ENCODE measurements around the gene CRAMP1. TPM values are rescaled to one million over a fixed set of nuclear protein-coding genes. Genes with fewer than 3 reads are reported as not detected.

Gene CRAMP1
- total RNA-seq, 1 experiment from 2014 or later, result 4.7 TPM

DNA sequence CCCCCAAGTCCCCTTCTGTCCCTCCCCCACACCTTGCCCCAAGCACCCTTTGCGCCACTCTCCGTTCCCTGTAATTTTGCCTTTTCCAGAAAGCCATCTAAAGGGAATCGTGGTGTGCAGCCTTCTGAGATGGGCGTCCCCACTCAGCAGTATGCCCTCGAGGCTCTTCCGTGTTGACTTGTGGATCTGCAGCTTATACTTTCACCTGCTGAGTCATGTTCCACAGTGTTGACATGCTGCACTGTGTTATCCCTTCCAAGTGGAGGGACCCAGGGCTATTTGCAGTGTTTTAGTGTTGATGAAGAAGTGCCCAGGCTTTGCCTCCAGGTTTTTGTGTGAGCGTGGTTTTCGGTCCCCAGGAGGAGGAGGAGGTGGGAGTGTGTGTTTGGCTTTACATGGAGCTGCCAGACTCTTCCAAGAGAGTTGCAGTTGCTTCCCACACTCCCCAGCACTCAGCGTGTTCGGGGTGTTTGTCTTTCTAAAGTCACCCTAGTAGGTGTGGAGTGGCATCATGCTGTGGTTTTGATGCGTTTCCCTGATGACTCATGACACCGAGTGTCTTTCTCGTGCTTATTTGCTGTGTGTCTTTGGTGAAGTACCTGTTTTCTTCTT, 33.9 kb downstream of the CRAMP1 start:
- no peak for DNase-seq (ENCODE audit: low read depth, low spot score)
- in situ Hi-C loops (cut with HindIII; ENCODE audit: low pct_unique_long_range_greater_than_20kb, low sequenced_read_pairs), result no loop called here

DNA sequence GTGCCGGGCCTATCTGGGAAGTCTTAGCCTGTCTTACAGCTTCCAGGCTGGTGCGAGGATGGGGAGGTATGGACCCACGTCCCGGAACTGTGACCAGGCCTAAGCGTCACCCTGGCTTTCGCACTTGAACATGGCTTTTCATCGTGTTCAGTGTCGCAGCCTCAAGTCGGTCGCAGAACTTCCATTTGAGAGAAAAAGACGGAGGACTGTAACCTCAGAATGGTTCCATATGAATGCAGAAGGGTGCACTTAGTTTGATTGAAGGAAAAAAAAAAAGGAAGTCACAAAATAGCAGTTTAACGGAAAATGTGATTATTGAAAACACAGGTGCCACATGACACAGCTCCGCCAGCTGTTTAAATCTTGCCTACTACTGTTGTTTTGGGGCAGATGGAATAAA, 35.7 kb downstream of the CRAMP1 start:
- in situ Hi-C loops (cut with HindIII; ENCODE audit: low pct_unique_long_range_greater_than_20kb, low sequenced_read_pairs), result no loop called here
- no peak for DNase-seq (ENCODE audit: low read depth, low spot score)

DNA sequence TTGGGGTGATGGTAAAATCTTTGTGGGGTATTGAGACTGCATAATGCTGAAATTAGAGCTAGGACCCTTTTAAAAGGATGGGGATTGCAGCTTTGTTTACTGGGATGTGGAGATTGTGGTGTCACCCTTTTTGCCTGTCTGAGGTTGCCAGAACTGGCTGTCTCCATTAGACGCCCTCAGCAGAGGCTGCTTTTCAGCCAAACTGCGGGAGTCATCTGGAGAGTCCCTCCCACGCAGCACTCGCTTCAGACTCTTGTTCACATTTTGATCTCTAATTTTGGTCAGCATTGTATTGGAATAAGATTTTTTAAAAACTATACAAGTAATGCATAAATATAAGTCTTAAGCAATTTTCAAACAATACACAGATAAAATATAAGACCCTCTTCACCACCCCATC, 38.0 kb downstream of the CRAMP1 start:
- no peak for DNase-seq (ENCODE audit: low read depth, low spot score)
- in situ Hi-C loops (cut with HindIII; ENCODE audit: low pct_unique_long_range_greater_than_20kb, low sequenced_read_pairs), result no loop called here

DNA sequence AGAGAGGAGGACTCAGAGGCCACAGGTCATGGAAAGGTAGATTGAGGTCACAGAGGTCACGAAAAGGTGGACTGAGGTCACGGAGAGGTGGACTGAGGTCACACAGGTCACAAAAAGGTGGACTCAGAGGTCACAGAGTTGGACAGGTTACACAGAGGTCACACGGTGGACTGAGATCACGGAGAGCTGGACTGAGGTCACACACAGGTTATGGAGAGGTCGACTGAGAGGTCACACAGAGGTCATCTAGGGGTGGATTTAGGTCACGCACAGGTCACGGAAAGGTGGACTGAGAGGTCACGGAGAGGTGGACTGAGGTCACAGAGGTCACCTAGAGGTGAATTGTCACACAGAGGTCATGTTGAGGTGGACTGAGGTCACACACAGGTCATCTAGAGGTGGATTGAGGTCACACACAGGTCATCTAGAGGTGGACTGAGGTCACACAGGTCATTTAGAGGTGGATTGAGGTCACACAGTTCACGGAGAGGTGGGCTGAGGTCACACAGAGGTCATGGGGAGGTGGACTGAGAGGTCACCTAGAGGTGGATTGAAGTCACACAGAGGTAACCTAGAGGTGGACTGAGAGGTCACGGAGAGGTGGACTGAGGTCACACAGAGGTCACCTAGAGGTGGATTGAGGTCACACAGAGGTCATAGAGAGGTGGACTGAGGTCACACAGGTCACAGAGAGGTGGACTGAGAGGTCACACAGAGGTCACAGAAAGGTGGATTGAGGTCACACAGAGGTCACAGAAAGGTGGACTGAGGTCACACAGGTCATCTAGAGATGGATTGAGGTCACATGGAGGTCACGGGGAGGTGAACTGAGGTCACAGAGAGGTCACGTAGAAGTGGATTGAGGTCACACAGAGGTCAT, 39.2 kb downstream of the CRAMP1 start:
- DNase-seq (ENCODE audit: low read depth, low spot score), result no peak
- in situ Hi-C loops (cut with HindIII; ENCODE audit: low pct_unique_long_range_greater_than_20kb, low sequenced_read_pairs), result no loop called here

DNA sequence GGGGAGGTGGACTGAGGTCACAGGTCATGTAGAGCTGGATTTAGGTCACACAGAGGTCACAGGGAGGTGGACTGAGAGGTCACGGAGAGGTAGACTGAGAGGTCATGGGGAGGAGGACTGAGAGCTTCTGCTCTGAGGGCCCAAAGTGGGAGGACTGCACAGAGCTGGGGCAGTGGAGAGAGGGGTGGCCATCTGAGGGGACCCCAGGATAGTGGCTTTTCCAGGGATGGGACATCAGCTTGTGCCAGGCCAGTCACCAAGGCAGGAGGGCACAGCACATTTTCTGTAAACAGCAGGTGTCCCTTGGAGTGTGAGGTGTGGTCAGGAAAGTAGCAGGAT, 39.8 kb downstream of the CRAMP1 start:
- in situ Hi-C loops (cut with HindIII; ENCODE audit: low pct_unique_long_range_greater_than_20kb, low sequenced_read_pairs), result no loop called here
- DNase-seq (ENCODE audit: low read depth, low spot score), result no peak

DNA sequence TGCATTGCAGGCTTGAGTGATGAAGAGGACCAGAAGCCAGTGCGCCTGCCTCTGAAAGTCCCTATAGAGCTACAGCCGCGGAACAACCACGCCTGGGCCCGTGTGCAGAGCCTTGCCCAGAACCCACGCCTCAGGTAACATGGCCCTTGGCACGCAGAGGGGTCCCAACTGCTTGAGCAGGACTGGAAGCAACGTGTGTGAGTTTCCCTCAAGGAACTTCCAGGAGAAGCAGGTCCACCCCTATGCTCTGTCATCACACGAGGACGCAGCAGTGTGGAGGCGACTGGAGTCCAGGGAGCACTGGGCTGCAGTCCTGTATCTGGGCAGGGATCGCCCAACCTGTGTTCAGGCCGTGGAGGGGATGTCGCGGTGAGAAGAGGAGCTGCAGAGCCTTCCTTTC, 40.9 kb downstream of the CRAMP1 start:
- in situ Hi-C loops (cut with HindIII; ENCODE audit: low pct_unique_long_range_greater_than_20kb, low sequenced_read_pairs), result no loop called here
- no peak for DNase-seq (ENCODE audit: low read depth, low spot score)

DNA sequence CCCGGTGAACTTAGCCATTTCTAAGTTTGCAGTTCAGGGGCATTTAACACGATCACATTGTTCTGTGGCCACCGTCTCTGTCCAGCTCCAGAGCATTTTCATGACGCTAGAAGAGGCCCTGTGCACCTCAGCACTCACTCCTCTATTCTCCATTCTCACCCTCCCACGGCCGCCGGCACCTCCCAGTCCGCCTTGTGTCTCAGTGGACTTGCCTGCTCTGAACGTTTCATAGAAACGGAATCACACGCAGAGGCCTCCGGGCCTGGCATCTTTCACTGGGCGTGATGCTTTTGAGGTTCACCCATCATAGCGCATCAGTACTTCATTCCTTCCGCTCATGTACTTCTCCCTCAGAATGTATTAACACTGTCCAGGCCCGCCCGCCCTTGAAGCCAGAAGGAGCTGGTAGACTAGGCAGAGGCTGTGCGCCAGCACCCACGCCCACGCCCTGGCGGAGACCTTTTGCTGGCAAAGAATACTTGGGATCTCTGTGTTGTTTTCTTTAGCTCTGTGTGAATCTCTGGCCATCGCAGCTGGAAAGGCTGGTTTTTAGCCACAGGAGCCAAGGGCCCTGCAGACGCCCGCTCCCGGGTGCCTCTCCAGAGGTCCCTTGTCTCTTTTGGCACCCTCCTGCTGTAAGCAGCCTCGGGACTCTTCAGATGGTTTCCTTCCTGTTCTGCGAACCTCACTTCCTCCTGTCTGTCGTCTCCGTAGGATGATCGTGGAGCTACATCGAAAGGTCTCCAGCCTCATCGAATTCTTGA, 42.5 kb downstream of the CRAMP1 start:
- no peak for DNase-seq (ENCODE audit: low read depth, low spot score)
- in situ Hi-C loops (cut with HindIII; ENCODE audit: low pct_unique_long_range_greater_than_20kb, low sequenced_read_pairs), result no loop called here

DNA sequence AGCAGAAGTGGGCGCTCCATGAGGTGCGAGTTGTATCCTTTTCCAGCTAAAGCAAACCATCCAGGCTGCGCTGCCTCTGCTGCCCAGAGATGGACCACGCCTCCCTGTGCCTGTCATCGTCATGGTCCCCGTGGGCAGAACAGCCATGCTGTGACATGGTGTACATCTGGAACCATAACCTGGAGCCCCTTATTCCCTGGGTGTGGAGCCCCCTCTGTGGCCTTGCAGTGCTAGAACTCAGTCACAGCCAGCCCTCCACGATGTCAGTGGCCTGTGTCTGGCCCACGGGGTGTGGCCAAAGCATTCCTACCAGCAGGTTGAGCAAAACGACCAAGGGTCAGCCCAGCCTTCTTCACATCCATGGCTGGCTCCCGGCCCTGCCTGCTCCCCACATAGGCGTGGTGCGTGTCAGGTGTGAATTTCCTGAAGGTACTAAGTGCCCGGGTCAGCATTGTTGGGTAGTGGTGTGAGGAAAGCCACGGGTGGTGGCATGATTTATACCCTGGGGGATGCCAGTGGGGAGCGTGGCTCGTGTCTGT, 43.2 kb downstream of the CRAMP1 start:
- in situ Hi-C loops (cut with HindIII; ENCODE audit: low pct_unique_long_range_greater_than_20kb, low sequenced_read_pairs), result no loop called here
- no peak for DNase-seq (ENCODE audit: low read depth, low spot score)

DNA sequence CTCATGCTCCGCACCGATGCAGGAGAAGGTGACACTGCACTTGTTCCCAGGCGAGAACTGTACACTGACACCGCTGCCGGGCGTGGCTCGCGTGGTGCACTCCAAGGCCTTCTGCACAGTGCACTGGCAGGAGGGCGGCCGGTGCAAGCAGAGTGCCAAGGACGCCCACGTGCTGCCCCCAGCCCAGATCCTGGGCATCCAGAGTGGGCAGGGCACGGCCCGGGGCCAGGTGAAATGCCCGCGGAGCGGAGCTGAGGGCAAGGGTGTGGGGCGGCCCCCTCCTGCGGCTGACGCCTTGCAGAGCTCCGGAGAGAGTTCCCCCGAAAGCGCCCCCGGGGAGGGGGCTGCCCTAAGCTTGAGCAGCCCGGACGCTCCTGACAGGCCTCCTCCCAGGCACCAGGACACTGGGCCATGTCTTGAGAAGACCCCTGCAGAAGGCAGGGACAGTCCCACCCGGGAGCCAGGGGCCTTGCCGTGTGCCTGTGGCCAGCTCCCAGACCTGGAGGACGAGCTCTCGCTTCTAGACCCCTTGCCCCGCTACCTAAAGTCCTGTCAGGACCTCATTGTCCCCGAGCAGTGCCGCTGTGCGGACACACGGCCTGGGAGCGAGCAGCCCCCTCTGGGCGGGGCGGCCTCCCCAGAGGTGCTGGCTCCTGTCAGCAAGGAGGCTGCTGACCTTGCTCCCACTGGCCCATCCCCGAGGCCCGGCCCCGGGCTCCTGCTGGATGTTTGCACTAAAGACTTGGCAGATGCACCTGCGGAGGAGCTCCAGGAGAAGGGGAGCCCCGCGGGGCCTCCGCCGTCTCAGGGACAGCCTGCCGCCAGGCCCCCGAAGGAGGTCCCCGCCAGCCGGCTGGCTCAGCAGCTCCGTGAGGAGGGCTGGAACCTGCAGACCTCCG, 44.0 kb downstream of the CRAMP1 start:
- in situ Hi-C loops (cut with HindIII; ENCODE audit: low pct_unique_long_range_greater_than_20kb, low sequenced_read_pairs), result no loop called here
- no peak for DNase-seq (ENCODE audit: low read depth, low spot score)

DNA sequence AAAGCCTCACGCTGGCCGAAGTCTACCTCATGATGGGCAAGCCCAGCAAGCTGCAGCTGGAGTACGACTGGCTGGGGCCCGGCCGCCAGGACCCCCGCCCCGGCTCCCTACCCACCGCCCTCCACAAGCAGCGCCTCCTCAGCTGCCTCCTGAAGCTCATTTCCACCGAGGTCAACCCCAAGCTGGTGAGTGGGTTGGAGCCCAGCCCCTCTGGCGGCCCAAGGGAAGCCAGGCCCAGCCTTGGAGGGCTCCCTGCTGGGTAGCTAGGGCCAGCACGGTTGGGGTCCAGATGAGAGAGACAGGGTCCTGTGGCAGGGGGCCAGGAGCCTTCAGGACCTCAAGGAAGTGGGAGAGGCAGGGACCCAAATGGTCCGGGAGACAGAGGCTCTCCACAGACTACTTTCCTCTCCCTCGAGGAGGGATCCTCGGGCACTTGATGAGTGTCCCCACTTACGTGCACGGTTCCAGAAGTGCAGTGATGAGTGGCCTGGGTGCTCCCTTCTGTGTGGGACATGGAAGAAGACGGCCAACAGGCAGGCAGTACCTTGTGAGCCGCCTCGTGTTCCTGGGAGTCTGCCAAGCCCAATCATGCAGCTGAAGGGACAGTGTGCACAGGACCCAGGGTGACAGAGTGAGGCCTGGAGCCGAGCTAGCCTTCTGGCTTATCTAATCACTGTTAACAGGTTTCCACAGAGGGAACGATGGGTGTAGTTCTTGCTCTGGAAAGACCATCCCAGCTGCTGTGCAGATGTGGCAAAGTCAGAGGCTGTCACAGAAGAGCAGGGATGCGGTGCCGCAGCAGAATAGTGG, 44.9 kb downstream of the CRAMP1 start:
- in situ Hi-C loops (cut with HindIII; ENCODE audit: low pct_unique_long_range_greater_than_20kb, low sequenced_read_pairs), result no loop called here
- no peak for DNase-seq (ENCODE audit: low read depth, low spot score)

DNA sequence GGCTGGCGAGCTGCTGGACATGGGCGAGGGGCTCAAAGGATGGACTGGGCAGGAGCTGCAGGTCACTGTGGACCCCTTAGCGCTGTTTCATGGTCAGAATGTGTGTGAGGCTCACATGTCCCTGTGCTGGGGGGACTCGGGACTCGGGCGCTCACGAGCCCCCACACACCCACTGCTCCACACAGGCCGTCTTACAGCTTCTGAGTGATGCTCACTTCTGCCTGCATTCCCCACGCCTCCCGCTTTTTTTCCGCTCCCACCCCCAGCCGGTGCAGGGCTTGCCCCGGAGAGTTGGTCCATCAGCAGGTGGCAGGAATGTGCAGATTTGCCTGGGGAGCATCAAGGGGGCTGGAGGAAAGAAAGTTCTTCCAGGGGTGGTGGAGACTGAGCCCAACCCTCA, 45.7 kb downstream of the CRAMP1 start:
- no peak for DNase-seq (ENCODE audit: low read depth, low spot score)
- in situ Hi-C loops (cut with HindIII; ENCODE audit: low pct_unique_long_range_greater_than_20kb, low sequenced_read_pairs), result no loop called here

DNA sequence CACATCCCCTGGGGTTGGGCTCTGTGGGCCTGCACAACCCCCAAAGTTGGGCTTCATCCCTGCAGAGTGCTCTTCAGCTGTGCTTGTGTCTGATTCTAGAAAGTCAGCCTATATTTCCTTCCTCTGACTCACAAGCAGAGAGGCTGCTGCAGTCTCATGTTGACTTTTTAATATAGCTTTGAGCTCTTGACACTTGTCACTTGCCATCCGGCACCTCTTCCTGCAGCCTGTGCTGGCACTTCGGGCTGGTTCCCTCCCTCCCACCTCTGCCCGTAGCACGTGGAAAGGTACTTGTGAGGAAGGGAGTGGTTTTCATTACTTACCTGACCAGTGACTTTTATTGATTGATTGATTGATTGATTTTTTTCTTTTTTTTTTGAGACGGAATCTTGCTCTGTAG, 46.9 kb downstream of the CRAMP1 start:
- DNase-seq (ENCODE audit: low read depth, low spot score), result no peak
- in situ Hi-C loops (cut with HindIII; ENCODE audit: low pct_unique_long_range_greater_than_20kb, low sequenced_read_pairs), result no loop called here

DNA sequence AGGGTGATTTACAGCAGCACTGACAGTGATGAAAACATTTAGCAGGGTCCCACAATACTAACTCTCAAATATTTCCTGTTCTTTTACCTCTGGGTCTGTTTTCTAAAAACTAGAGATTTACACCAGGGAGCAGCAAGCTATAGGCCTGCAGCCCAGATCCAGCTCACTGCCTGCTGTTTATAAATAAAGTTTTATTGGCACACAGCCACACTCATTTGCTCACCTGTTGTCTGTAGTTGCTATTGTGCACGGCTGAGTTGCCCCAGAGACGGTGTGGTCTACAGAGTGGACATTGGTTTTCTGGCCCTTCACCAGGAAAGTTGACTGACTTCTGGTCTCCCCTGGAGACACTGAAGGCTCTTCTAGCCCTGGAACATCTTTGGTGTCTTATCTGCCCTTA, 49.7 kb downstream of the CRAMP1 start:
- no peak for DNase-seq (ENCODE audit: low read depth, low spot score)
- in situ Hi-C loops (cut with HindIII; ENCODE audit: low pct_unique_long_range_greater_than_20kb, low sequenced_read_pairs), result no loop called here

DNA sequence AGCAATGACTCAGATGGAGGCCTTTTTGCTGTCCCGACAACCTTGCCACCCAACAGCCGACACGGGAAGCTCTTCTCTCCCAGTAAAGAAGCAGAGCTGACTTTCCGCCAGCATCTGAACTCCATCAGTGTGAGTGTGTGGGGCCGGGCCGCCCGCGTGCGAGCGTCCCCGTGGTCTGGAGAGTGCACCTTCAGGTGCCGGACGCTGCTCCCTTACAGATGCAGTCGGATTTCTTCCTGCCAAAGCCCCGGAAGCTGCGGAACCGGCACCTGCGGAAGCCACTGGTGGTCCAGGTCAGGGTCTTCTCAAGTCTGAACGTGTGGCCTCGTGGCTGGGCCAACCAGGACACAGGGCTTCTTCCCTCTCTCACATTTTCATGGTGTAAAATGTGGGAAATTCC, 50.4 kb downstream of the CRAMP1 start:
- in situ Hi-C loops (cut with HindIII; ENCODE audit: low pct_unique_long_range_greater_than_20kb, low sequenced_read_pairs), result no loop called here
- DNase-seq (ENCODE audit: low read depth, low spot score), result no peak

DNA sequence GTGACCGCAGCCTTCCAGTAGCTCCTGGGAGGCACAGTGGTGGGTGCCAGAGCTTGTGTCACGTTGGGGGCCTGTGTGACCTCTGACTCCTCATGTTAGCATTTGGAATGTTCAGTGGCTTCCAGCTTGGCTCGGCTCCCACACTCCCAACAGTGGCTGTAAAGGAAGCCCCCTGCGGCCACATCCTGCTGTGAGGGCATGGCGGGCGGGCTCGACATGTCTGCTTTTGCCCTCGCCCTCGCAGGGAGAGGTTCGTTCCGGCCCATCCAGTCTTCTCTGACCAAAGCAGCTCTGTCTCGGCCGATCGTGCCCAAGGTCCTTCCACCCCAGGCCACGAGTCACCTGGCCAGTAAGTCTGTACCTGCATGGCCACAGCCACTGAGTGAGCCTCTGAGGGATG, 53.7 kb downstream of the CRAMP1 start:
- DNase-seq (ENCODE audit: low read depth, low spot score), result no peak
- in situ Hi-C loops (cut with HindIII; ENCODE audit: low pct_unique_long_range_greater_than_20kb, low sequenced_read_pairs), result no loop called here

DNA sequence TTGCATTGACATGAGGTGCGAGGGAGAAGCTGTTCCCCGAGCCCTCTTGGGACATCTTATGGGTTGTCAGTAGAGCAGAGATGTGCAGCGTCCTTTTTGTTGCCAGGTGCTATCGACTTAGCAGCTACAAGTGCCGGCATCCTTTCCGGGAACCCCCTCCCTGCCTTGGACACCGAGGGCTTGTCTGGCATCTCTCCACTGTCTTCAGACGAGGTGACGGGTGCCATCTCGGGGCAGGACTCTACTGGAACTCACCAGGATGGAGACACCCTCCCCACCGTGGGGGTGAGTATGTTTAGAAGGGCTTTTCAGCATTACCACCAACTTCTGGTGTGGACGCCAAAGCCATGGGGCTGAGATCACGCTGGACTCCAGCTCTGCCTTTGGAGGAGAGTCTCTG, 54.2 kb downstream of the CRAMP1 start:
- in situ Hi-C loops (cut with HindIII; ENCODE audit: low pct_unique_long_range_greater_than_20kb, low sequenced_read_pairs), result no loop called here
- no peak for DNase-seq (ENCODE audit: low read depth, low spot score)

DNA sequence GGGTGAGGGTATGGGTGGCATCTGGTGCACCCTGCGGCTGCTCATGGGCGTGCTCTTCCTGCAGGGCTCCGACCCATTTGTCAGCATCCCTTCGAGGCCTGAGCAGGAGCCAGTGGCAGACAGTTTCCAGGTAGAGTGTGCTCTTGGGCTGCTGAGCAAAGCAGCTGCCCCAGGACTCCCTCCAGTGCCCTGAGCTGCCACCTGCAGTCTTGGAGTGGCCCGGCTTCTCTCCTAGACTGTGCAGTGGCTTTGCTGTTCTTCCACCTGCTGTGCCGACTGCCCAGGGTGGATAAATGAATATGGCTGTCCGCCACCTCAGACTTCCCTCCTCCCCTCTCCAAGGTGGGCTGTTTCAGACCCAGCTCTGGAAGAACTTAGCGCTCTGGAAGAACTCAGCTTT, 55.1 kb downstream of the CRAMP1 start:
- in situ Hi-C loops (cut with HindIII; ENCODE audit: low pct_unique_long_range_greater_than_20kb, low sequenced_read_pairs), result no loop called here
- DNase-seq (ENCODE audit: low read depth, low spot score), result no peak

All from SK-MEL-5 (cell line).